Kidney capillary endothelial cell (primary cell): Measurements from ENCODE around the gene UBE2H.
A peak's percentile ranks its signal among the peaks of the same experiment; 100 is the strongest.
"Not testable (repeated sequence)": the region's sequence is repeated elsewhere in the genome, so short reads cannot be mapped to it uniquely, and the experiment has no call there.

ENCODE experiments used
- DNase-seq: peaks from one replicate; pipeline ENCODE4 v3.0.0-alpha.2; 2018; ENCODE audit warnings: low spot score

Gene UBE2H

DNA sequence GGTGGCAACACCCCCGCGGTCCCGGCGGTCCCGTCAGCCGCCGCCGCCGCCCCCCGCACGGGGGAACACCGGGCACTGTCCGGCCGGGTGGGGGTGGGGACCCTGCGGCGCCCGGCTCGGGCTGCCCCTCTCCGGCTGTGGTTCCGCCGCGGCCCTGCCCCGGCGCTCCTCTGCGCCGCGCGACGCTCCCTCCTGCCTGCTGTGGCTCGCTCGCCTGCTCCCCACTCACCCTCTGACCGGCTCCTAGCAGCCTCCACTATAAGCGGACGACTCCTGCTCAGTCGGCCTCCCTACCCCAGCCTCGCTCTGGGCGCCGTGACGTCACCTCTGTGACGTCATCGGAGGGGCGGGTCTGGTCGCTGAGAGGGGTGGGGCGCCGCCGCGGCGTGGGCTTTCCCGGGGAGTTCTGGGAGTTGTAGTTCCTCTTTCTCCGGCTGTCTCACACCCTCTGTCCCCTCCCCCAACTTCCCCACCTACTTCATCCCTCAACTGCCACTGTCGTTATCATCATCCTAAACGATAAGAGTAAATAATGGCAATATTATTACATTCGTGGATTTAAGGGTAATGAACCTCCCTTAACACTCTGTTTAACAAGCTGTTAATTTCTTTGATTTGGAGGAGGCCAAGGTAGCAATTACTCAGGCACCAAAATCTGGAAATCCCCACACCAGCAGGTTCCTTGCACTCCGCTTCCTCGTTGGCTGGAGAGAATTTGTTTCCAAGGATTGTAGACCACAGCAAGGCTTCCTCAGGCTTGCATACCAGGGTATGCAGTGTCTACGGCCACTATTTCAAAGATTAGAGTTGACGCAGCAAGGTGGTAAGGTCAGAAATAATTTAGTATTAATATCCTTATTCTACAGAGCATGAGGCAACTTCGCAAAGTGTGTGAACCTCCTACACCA lies at the start of gene UBE2H:
Gene UBE2H, minus strand, starts transcription at position 308 of the 908 bp plus-strand sequence. CDS start 405 bp downstream, outside the sequence.
- peak; percentile 93 for DNase-seq

DNA sequence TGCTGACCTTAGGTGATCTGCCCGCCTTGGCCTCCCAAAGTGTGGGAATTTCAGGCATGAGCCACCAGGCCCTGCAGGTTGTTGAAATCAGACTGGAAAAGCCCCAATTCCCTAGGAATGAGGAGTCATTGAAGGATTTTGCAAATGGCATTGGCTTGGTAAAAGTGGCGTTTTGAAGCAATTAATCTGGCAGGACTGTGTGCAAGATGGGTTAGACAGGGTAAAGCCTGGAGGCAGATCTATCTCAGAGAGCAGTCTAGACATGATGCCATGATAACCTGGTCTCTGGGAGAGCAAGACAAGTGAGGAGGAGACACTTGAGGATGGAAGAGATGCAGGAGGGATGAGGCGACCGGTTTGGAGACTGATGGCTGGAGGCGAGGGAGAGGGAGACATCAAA lies 45.7 kb upstream of the UBE2H start:
- DNase-seq: no peak

DNA sequence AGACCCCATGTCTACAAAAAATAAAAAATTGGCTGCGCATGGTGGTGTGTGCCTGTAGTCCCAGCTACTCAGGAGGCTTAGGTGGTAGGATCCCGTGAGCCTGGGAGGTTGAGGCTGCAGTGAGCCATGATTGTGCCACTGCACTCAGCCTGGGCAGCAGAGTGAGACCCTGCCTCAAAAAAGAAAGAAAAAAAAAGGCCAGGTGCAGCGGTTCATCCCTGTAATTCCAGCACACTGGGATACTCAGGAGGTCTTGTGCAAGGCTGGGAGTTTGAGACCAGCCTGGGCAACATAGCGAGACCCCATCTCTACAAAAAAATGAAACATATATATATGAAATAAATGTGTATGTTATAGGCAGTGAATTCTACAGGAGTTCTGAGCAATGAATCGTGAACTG lies 44.5 kb upstream of the UBE2H start:
- no peak for DNase-seq

DNA sequence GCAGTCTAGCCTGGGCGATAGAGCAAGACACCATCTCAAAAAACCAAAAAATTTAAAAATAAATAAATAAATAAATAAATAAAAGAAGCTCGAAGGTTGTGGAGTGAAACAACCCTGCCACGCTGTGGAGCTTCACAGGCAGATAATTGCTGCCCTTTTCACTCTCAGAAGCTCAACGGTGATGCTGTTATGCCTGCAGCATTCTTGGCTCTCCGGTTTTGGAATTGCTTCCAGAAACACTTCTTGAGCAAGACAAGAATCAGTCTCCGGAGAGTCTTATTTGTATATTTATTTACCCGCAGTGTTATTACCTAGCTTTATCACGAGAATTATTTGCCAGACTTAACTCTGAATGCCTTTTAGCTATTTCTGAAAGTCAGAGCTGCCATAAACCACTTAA lies 40.5 kb upstream of the UBE2H start:
- no peak for DNase-seq

DNA sequence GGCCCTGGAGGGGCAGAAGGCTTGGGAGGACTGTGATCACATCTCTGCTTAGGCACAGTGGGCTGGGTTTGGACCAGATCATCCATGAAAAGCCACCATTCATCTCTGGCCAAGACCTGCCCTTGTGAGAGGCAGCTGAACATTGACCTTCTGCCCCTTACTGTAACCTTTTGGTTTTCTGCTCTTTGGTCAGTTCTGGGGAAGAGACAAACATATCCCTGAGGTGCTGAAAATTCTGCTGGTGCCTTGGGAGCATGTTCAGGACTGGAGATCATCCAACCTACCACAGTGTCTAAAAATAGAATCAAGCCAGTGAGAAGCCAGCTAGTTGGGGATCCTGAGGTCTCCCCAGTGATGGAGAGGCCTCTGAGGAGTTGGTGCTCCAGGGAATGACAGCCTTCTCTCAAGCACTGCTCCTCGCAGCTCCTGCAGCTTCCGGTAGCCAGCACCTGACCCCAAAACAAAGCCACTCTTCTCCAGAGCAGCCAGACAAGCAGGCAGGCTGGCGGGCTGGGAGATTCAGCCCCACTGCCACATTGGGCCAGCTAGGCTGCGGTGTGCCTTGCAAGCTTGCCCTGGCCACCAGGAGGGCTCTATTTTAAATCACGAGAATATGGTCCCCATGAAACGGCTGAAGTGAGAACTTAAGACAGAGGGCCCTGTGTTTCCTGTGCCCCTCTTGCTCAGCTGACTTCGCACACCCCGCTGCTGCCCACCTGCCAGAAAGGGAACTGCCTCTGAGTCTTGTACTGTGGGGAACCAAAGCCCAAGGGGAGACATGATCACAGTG lies 37.8 kb upstream of the UBE2H start:
- no peak for DNase-seq

DNA sequence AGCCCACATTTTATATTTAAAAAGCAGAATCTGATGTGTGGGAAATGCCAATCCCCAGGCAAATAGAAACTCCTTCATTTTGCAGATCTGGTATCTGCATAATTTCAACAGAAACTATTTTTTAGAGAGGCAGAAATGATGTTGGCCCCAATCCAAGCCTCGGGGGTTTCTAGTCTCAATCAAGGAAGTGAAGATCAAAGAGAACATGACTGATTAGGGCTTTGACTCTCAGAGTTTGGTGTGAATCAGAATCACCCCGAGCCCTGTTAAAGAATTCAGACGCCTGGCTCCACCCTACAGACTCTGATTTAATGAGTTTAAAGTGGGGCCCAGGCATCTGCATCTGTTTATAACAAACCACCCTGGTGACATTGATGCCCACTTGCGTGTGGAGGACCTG lies 36.7 kb upstream of the UBE2H start:
- DNase-seq: no peak

DNA sequence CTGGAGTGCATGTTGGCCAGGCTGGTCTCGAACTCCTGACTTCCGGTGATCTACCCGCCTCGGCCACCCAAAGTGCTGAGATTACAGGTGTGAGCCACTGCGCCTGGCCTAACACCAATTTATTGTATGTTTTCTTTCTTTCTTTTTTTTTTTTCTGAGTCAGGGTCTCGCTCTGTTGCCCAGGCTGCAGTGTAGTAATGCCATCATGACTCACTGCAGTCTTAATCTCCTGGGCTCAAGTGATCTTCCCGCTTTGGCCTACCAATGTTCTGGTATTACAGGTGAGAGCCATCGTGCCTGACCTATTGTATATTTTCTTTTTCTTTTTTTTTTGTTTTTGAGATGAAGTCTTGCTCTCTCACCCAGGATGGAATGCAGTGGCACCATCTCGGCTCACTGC lies 33.8 kb upstream of the UBE2H start:
- no peak for DNase-seq

DNA sequence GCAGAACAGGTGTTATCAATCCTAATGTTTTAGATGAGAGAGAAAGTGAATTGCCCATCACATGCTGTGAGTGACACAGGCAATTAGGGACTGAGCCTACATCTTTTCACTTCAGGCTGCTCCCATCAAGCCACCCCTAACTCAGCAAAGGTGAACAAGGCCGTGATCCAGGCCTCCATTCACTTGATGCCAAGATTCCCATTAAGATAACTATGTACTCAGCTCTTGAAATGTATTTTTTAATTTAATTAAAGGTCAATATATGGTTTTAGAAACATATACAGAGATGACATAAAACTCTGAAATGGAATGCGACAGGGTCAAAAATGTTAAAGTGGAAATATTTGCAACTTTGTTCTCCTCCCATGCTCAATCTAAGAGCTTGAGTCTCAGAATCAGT lies 27.9 kb upstream of the UBE2H start:
- no peak for DNase-seq

DNA sequence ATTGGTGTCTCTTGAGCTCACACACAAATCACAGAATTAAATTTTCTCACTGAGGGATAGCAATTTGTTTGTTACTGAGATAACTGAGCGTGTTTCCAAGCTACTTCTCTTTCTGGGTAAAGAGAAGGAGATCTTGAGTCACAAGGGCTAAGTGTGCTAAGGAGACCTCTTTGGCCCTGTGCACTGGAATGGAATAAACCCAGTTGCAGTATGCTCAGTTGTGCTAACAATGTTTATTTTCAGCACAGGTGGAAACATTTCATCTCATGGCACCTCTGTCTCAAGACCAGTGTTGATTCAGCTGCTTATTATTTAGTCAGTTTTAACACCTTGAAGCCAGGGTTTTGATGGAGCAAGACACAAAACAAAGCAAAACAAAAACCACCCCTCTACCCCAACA lies 22.5 kb upstream of the UBE2H start:
- no peak for DNase-seq

DNA sequence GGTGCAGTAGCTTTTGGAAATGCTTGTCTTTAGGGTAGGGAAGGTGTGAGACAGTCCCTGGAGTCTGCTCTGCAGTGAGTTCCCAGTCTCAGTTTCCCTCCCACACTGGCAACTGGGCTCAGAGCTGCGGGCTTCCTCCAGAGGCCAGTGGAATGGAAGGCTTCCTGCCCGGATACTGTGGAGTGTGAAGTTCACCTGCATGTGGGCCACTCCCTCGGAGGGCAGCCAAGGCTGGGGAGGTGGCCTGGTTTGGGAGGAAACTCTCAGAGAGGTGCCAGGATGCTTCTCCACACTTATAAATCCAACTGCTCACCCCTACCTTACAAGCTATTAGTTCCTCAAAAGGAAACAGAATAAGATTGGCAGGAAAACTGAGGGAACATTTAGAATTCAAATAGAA lies 18.1 kb upstream of the UBE2H start:
- no peak for DNase-seq

DNA sequence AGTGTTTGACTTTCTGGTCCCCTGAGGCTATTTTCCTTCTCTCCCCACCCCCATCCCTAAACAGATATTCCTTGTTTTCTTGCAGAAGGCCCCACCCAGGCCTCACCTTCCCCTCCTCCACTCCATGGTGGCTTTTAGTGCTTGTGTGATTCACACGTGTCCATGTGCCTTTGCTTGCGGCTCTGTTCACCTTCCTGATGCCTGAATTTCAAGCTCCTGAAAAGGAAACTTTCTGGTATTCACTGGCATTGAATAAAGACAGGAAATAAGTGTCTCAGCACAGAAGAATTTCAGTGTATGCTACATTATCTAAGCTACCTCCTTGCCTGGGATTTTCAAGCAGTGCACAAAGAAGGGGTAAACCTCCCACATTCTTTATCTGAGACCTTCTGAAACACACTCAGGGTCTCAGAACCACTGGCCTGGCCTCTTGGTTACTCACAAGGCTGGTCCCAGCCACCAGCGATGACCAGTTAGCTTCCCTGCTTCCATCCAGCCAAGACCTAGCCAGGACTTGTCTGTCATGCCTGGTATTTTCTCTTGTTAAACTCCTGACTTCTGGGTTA lies 17.2 kb upstream of the UBE2H start:
- DNase-seq: peak; percentile 98

DNA sequence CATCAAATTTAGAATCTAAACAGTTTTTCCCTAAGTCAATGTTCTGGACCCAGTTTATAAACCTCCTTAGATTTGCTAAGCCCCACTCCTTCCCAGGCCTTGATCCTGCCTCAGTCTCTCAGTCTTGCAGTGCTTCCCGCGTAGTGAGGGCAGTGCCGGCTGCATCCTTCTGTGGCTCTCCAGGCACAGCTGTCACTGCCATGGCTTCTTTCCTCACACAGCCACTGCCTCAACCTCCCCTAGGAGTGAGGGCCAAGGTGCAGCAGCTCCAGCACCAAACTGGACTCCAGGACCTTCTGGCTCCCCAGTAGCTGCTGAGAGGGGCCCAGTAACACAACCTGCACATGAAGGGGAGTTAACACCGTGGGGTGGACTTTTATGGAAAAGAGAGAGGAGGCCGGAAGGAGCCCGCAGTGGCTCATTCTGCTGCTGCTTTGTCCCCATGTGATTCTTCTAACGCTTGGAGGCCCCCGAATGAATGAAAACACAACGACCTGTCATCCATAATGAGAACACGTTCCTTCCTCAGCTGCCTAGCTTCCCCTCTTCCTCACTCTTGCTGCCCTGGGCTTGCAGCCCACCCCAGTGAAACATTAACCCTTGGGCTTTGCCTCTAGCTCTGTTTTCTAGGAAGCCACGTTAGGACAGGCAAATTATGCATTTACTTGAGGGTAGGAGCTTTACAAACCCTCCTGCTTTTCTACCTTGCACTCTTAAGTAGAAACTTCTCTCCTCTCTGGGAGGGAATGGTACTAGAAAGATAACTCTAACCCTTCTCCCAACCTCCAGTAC lies 16.0 kb upstream of the UBE2H start:
- DNase-seq: no peak

DNA sequence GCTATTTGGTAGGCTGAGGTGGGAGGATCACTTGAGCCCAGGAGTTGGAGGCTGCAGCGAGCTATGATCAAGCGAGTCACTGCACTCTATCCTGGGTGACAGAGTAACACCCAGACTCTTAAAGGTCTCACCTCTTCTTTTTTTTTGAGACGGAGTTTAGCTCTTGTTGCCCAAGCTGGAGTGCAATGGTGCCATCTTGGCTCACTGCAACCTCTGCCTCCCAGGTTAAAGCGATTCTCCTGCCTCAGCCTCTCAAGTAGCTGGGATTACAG lies 7.4 kb upstream of the UBE2H start:
- DNase-seq: not testable (repeated sequence)

DNA sequence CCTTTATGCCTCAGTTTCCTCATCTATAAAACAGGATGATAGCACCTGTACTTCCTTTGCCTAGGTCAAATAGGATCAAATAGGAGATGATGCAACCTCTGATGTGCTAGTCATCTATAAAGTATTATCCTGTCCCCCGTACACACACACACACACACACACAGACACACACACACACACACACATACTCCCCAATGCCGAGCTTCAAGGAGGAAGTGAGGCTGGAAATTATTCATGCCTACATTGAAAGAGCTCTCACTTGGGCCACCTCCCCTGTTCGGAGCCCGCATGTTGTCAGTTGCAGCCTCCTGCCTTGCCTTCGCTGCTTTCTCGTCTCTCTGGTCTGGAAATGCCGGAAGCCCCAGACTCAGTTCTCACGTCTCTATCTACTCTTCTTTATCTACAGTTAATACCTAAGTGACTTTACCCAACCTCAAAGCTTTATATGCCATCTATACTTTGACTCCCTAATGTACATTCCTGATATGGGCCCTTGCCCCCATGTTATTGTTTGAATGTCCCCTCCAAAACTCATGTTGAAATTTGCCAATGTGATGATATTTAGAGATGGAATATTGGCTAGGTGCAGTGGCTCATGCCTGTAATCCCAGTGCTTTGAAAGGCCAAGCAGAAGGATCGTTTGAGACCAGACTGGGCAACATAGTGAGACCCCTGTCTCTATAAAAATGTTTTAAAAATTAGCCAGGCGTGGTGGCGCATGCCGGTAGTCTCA lies 6.9 kb upstream of the UBE2H start:
- peak; percentile 50 for DNase-seq

DNA sequence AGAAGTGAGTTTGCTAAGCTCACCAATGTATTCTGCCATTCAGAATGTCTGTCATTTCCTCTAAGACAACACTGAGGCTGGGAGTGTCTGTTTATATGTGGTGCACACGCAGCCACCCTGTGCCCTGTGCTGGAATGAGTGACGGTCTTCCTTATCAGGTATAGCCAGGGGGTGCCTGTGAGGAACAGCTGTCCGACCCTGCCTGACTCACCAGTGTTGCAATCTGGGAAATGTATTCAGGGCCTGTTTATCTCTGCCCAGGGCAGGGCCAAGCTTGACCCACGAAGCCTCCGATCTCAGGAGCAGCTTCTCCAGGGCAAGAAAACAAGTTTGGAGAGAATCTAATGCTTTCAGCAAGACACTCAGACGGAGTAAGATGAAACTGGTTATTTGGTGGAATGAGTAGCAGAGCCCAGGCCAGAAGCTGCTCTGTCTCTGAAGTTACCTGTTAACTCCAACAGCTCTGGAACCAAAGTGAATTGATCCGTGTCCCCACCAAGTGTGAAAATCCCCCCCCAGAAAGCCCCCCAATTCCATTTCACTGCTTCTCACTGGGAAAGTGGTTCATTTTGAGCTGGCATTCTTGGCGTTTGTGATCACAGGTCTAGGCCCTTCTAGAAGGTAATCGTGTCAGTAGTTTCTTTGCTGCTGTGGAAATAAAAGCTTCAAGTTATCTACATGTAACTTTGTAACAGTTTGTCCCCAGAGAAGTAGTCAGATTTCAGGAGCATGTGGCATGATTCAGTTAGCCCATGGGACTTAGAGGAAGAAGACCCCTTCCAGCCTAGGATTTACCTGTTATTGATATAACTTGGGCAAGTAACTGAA lies 6.1 kb upstream of the UBE2H start:
- peak; percentile 63 for DNase-seq

DNA sequence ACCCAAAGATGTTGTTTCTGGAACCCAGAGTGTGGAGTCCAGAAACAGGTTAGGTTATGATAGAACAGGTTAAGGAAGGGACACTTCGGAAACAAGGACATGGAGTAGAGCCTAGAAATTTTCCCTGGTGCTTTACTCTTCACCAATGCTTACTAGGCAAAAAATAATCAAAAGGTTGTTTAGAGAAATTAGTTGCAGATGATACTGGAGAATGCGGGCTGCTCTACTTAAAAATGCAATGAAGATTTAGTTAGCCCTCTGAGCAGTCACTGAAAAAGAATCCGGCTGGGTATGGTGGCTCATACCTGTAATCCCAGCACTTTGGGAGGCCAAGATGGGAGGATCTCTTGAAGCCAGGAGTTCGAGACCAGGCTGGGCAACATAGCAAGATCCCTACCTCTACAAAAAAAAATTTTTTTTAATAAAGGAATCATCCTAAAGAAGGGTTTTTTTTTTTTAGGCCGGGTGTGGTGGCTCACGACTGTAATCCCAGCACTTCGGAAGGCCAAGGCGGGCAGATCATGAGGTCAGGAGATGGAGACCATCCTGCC lies 3.3 kb upstream of the UBE2H start:
- no peak for DNase-seq

DNA sequence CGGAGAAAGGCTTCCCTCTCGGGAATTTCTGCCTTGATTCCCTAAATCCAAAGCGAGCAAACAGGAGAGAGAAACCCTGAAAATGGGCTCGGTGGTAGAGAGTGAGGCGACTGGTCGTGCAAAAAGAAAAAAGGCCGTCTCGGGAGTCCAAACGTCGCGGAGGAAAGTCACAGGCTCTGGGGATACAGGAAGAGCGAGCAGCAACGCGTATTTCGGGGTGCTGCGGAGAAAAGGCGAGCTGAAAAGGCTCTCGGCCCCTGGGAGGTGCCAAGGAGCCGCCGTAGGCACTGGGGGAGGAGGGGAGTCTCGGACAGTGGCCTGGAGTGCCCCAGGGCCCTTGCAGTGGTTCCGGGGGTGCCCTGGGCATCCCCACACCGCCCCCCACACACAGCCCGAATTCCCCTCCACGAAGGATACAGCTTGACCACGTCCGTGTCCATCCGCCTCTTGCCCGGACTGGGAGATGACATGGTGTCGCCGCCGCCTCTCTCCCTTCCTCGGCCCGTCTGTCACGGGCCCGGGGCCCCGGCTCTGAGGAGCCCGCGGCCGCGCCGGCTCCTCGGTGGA lies 591 bp downstream of the UBE2H start:
- no peak for DNase-seq

DNA sequence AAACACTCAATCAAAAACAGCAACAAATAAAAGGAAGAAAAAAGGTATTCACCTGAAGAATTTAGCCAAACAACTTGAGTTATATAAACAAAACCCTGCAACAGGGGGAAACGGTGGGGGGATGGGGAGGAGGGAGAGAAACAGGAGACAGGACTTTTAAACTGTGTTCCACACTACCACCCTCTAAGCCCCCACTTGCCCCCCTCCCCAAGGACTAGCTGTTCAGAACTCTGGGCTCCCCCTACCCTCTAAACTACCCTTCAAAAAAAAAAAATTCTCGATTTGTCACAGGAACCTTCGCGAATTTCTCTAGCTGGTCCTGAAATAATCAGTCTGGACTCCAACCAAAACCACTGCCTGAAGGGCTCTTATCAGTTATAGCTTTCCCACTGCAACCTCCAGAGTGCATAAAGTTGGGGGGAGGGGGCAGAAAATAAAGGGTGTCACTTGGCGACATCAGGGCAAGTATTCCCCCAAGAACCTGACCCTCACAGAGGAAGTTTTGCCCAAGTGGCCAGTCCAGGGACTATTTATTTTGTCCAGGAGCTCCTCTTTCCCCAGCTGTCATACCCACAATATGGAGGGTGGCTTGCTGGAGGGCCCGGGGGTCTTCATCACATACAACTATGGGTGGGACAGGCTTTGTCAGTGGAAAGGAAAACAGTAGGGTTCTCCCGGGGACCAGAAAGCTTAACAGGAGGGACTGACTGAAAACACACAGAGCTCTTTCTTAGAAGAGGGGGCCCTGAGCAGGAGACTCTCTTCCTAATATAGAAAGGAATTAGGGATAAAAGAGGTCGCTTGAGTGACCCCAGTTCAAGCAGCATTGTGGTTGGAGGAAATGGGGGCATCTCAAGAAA lies 1.3 kb downstream of the UBE2H start:
- peak; percentile 24 for DNase-seq

DNA sequence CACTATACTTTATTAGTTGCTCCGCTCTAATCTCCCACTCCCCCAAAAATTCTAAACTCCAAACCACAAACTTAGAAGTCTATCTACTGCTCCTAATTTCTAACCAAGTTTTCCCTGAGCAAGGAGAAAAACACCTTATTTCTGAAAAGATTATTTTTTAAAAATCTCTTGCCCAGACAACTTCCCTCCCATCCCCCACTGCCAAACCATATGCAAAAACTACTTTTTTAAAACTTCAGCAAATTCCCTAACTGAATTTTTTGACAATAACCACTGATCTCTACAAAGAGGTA lies 1.9 kb downstream of the UBE2H start:
- DNase-seq: no peak
